Measurements from ENCODE around the gene RFLNA. TPM values are rescaled to one million over a fixed set of nuclear protein-coding genes. Genes with fewer than 3 reads are reported as not detected.

The RFLNA gene
- total and polyA plus RNA-seq, 7 donors: 0.83 to 57.1 (median 17.6) TPM; not detected in 2

DNA sequence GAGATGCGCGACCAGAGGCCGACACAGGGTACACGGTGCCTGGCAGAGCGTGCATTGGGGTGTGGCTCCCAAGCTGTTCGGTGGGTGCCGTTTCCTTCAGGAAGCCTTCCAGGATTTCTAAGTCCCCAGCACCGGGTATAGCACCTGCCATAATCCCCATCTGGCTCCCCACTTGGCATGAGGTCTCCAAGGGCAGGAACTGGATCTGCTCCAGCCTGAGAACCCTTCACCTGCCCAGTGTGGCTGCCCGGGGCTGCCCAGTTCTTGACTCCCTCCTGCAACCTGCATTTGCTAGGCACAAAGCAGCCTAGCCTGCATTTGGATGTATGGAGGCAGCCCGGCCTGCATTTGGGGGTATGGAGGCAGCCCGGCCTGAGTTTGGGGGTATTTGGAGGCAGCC is 69.7 kb downstream of the RFLNA start:
- 81 to 90% methylated on average over 11 of the region's 11 CpGs for WGBS, 2 donors
- peaks cover 0 to 32% (median 5%) of the 10 kb centered on the region in 4 donors for H3K36me3 ChIP-seq
- H3K27ac ChIP-seq: peak overlapping the region; percentile 43 to 97 (median 74)
- TF ChIP-seq EP300 (IDR thresholded peaks at IDR 0.05) (no peak), POLR2A (IDR thresholded peaks at IDR 0.05) (no peak), POLR2AphosphoS5 (IDR thresholded peaks at IDR 0.05) (no peak)
- TF ChIP-seq, protein P1, sequence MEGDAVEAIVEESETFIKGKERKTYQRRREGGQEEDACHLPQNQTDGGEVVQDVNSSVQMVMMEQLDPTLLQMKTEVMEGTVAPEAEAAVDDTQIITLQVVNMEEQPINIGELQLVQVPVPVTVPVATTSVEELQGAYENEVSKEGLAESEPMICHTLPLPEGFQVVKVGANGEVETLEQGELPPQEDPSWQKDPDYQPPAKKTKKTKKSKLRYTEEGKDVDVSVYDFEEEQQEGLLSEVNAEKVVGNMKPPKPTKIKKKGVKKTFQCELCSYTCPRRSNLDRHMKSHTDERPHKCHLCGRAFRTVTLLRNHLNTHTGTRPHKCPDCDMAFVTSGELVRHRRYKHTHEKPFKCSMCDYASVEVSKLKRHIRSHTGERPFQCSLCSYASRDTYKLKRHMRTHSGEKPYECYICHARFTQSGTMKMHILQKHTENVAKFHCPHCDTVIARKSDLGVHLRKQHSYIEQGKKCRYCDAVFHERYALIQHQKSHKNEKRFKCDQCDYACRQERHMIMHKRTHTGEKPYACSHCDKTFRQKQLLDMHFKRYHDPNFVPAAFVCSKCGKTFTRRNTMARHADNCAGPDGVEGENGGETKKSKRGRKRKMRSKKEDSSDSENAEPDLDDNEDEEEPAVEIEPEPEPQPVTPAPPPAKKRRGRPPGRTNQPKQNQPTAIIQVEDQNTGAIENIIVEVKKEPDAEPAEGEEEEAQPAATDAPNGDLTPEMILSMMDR (IDR thresholded peaks at IDR 0.05): no peak
- H3K9me3 ChIP-seq: no peaks in the 10 kb centered on the region
- no peak overlapping the region for H3K4me3 ChIP-seq
- DNase-seq: no peak
- H3K27me3 ChIP-seq: no peaks in the 10 kb centered on the region
- intact Hi-C loops (cut with DNase I): no loop called here
- H3K4me1 ChIP-seq: peaks cover 0 to 69% (median 53%) of the 10 kb centered on the region in 4 donors

Small RNA genes within 50 kb of the gene (small RNA-seq; reads per million reads assigned to genes)
- 0 reads per million in 3 donors for gene MIR6880

All from sigmoid colon (tissue), 7 donors.